Stimulated activated CD4-positive, alpha-beta T cell treated with anti-CD3 and anti-CD28 coated beads, TNF-alpha, amount 100 ng/mL, for 4 hours (primary cell): Measurements from ENCODE around the gene IFT88.
A peak's percentile ranks its signal among the peaks of the same experiment; 100 is the strongest.

Source experiments
- DNase-seq, 3 experiments: peaks; one replicate each; pipeline ENCODE4 v3.0.0-alpha.2; 2020; ENCODE audit warnings: low read depth in 3 of 3

IFT88 gene

DNA sequence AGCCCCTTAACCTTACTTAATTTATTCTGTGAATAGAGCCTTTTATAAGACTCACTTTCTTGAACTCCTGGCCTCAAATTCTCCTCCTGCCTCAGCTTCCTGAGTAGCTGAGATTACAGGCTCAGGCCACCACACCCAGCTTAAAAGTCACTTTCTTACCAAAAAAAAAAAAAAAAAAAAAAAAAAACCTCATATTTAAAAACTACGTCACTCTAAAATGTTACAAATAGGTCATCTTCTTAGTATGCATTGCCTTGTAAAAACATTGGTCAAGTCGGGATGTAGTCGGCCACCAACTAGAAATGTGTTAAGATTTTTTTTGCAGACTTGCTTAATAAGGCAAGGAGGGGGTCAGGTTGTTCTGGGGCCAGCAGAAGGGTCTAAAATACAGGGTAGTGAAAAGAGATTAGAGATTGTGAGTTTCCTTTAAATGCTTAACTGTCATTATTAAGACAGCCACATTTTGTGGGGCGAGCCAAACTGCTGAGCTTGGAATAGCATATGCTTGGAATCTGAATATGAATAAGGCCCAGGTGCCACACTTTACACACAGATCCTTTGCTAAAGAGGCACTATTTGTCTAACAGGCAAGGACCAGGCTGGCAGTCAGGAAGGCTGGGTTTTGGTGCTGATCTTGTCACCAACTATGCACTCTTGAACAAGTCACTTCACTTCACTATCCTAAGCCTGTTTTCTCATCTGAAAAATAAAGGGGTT lies 120.1 kb downstream of the IFT88 start:
- DNase-seq = no peak

DNA sequence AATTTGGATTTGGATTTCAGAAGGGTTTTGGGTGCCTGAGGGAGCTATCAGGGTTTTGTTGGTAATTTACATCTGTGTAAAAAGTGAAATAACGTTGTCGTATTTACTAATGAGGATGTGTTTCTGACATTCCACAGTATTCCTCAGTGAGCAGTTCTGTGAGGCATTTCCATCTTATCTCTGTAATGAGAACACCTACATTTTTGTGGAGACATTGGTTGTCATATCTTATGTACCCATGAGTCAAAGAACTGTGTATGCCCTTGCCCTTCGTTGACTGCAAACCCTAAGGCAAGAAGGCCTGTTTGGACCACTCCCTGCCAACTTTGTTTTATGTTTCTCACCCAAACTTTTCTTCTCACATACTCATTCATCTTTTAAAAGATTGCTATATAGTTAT lies 122.3 kb downstream of the IFT88 start:
- DNase-seq = no peak

DNA sequence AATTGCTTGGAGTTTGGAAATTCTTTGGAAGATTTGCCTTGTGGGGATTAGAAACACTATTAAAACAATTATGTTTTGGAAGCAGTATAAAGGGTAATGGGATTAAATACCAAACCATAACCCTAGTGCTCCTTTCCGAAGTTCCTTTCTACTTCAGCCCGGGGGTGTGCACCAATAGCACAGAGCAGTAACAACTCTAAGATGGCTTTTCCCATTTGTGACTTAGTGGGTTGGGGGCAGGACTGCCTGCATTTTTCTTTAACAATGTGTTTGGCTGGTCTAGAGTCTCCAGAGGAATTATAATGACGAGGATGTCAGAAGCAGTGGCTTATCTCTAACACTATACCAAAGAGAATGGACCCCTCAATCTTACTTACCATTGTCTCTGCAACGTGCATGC lies 124.7 kb downstream of the IFT88 start:
- no peak for DNase-seq

DNA sequence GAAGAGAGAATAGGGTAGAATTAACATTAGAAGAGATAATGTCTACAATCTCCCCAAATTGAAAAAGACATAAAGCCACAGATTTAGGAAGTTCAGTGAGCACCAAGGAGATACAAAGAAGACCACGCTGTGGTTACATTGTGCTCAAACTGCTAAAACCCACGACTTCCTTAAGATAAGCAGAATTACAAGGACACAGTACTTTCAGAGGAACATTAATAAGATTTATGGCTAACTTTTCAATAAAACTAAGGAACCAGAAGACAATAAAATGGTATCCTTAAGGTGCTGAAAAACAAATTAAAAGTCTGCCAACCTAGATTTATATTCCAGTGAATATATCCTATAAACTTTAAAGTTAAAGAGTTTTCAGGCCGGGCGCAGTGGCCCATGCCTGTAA lies 129.1 kb downstream of the IFT88 start:
- no peak for DNase-seq

DNA sequence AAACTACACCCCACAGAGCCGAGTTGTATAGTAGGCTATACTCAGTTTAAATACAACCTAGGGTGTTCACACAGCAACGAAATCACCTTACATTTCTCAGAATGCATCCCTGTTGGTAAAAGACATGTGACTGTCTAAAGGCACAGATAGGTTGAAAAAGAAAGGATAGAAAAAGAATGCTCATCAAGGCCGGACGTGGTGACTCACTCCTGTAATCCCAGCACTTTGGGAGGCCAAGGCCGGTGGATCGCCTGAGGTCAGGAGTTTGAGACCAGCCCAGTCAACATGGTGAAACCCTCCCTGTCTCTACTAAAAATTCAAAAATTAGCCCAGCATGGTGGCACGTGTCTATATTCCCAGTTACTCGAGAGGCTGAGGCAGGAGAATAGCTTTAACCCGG lies 132.8 kb downstream of the IFT88 start:
- DNase-seq = no peak

DNA sequence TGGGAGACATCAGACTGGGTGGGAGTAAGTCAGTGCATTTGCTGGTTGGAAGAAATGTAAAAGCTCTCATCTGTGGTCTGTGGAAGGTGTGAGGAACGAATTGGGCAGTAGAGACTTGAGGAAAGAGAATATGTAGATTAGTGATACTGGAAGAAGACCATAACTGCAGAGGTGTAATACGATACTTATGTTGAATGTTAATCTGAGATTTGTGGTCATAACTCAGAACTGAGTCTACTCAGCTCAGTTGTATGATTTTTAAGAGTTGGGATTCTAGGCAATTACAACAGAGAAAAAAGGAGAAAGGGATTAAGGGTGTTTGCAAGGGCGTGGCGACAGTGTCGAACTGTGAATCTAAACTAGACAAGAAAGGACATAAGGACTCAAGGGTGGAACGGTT lies 133.3 kb downstream of the IFT88 start:
- no peak for DNase-seq

DNA sequence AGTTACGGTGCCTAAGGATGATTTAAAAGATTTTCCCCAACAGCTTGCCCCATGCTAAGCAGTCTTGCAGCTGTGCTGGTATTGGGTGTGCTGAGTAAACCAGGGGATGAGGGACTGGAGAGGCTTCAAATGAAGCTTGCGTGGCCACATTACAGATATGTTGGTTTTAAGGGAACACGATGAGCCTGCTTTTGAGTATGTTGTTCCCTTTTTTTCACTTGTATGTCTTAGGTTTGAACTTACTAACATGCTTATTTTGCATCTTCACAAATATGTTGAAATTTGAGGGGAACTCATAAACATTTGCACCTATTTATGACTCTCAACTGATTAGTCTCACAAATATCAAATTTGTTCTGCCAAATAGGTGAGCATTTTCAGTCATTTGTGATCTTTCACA lies 134.5 kb downstream of the IFT88 start:
- DNase-seq = no peak

DNA sequence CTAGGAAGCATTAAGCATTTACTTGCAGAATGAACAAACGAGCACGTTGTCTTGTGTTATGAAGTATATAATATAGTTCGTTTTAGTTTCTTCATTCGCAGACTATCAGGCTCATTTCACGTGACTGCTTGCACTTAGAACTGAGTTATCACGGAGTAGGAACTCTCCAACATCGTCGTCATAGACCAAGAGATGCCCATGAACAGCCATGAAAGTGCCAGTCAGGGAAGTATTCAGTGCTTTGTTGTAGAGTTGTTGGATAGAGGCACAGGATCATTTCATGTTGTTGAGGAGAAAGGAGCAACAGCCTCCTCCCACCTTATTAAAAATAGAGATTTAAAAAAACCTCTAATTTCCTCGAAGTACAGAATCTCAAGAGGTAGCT lies 135.6 kb downstream of the IFT88 start:
- no peak for DNase-seq

DNA sequence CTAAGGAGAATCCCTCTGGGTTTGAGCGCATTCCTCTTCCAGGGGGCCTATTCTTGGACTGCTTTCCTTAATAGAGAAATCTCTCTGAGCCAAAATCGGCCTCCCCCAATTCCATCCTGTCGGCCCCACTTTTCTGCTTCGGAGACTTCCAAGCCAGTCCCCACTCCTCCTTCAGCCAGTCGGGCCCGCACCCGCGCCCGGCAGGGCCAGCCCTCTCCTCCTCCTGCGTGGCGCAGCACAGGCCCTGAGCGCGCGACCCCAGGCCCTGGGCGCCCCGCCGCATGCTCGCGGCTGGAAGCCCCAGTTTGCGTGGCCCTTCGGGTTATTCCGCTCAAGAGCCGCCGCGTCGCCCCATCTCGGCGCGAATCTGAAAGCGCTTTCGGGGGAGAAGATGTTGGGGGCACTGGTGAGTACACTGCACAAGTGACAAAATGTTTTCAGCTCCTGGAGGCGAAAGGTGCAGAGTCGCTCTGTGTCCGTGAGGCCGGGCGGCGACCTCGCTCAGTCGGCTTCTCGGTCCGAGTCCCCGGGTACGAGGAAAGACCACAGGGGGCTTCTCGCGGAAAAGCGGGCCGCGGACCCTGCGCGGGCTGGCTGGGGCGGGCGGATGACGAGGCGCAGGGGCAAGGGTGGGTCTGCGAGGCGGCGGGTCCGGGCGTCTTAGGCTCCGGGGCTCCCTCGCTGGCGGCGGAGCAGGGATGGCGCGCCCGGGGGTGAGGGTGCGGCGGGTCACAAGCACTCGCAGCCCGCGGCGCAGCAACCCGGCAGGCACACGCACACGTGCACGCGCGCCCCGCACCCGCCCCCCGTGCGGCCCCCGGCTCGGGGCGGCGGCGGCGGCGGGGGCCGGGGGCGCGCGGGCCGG lies 136.2 kb downstream of the IFT88 start, which contains the start of gene IL17D:
Gene IL17D (plus strand): TSS at position 785 of the 865 bp plus-strand sequence. CDS start 303 bp downstream, outside the sequence.
- peak in 1 of 3 experiments; percentile 35 for DNase-seq

DNA sequence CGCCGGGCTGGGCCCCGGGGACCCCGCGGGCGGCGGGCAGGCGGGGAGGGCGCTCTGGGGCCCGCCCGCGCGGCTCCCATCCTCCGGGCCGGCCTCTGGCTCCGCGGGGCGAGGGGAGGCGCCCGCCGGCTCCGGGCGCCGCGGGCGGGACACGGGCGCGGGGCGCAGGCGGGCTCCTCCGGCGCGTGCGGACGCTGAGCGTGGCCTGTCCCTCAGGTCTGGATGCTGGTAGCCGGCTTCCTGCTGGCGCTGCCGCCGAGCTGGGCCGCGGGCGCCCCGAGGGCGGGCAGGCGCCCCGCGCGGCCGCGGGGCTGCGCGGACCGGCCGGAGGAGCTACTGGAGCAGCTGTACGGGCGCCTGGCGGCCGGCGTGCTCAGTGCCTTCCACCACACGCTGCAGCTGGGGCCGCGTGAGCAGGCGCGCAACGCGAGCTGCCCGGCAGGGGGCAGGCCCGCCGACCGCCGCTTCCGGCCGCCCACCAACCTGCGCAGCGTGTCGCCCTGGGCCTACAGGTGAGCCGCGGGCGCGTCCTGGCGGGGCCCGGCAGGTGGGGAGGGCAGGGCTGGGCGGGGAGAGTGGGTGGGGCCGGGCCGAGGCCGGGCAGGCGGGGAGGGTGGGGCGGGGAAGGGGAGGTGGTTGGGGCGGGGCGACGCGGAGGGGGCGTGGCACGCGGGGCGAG lies 137.0 kb downstream of the IFT88 start:
- peak; percentile 58 to 66 (median 63) for DNase-seq

DNA sequence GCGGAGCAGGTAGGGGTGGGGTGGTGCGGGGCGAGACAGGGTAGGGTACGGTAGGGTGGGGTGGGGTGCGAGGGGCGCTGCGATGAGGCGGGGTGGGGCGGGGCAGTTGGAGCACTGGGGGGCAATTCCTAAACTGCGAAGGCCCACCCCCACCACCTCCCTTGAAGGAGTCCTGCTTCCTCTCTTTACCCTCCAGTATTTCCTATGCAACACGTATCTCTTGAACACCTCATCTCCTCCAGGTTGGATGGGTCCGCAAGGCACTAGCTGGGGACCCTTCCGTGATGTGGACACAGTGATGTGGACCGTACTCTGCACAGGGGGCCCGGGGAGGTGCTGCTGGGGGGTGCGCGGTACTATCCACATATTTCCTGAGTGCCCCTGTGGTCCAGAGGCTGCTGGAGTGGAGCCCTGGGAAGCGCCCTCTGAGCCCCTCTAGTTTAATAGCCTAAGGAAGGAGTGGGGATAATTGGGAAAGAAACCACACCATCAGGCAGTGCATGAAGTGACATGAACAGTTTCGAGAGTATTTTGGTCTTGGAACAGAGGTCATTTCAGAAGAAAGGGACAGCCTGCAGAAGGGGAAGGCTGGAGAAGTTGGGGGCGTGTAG lies 137.6 kb downstream of the IFT88 start:
- no peak for DNase-seq

DNA sequence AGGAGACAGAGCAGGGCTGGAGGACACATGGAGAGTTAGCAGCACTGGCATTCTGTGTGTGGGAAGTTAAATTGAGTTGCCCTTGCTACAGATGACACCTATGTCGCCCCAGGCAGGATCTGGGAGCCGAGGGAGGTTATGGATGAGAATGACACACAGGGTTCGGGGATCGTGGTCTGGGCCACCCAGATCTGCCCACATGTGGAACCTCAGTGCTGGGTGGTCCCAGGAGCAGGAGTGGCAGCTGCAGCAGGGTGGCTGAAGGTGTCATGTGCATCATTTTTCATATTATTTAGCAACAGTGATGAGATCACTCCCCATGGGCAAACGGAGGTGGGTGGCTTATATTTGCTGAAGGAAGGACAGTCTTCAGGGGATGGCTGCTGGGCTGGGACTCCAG lies 139.7 kb downstream of the IFT88 start:
- no peak for DNase-seq

DNA sequence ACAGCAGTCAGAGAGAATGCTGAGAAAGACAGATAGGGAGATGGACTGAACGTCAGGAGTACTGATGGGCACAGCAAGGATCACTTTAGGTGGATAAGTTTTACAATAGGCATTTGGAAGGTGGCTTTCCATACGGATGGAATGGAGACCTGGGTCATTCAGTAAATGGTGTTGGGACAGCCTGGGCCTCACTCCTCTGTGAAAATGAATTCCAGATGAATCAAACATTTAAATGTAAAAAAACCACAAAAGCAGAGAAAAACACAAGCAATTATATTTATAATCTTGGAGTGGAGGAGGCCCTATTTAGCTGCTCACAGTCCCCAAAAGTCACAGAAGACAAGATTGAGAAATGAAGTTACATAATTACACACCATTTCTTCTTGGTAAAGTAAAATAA lies 141.3 kb downstream of the IFT88 start:
- no peak for DNase-seq

DNA sequence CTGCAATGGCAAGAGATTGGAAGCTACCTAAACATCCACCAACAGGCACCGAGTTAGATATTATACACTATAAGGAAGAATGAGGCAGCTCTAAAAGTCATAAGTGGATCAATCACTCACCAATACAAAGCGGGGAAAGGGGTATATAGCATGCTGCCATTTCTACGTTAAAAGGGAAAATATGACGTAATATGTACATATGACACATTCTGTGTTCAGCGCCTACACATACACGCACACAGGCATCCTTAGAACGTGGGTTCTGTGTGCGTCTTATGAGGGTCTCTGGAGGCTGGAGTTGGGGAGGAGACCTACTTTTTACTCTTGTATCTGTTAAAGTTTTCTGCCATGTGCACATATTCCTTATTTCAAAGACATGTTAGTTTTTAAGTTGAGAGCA lies 142.4 kb downstream of the IFT88 start:
- DNase-seq = no peak

DNA sequence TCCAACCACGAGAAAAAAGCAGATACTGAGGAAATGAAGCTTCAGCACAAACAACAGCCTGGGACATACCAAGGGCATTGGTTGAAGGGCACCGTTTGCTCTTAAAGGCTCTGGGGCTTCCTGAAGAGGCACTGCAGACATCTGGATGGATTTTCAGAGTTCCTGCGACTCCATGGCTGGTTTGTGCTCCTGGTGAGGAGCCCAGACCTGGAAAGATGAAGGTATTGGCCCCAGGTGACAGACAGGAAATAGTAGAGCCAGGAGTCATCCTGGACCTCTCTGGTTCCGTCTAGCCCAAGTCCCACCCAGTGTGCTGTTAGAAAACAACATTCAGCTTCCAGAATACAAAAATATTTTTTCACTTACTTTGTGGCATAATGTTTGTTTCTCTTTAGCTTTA lies 142.8 kb downstream of the IFT88 start:
- no peak for DNase-seq

DNA sequence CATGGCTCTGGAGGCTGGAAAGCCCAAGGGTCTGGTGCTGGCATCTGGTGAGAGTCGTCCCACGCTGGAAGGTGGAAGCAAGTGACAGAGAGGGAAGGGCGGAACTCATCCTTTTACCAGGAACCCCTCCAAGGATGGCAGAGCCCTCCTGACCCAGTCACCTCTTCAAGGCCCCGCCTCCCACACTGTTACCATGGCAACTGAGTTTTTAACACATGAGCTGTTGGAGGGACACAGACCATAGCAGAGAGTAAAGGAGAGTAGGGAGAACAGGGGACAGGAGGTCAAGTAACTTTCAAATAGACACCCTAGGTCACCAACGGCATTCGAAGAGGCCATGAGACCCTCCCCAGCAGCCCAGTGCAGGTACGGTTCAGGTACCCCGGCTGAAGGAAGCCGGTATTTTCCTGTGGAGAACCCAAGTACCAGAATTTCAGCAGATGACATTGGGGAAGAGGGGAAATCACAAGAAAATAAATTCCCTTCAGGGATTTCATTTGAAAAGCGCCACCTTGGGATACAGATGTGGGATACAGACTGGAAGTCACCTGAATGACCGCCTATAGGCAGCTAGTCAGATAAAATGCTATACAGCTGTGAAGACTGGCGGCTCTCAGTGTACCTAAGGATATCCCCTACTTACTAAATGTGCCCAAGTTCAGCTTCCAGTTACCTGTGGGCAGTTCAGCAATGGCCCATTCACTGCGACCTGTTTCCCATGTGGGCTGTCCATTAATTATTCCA lies 144.5 kb downstream of the IFT88 start:
- DNase-seq = no peak

DNA sequence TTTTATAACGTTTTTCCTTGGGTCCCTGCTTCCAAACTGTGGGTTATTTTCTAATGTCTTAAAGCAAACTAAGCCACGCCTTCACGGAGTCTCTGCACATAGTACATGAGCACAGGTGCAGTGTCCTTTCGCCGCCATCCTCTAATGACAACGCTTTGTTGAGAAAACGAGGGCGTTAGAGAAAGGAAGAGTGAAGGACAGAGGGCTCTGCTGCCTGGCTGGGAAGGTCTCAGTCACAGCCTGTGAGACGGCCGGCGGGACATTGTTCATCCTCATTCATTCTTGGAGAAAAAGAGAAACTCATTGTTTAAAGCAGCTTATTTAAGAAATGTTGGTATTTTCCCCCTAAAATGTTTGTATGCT lies 146.0 kb downstream of the IFT88 start:
- DNase-seq = no peak

DNA sequence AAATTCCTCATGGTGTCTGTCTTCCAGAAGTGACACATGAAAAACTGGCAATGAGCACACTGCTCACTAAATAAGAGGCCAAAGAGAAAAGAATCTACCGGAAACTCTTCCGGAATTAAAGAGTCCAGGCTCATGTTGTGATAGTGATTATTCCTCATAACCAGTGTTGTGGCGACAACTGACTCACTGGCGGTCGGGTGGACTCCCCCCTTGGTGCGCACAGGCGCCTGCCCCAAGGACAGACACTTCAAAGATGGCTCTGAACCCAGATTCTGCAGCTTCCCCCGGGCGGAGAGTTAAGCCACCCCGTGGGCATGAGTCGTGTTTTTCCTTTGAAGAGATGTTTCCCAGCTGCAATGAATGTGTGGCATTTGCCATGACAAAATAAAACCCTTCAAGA lies 146.8 kb downstream of the IFT88 start:
- DNase-seq = no peak

DNA sequence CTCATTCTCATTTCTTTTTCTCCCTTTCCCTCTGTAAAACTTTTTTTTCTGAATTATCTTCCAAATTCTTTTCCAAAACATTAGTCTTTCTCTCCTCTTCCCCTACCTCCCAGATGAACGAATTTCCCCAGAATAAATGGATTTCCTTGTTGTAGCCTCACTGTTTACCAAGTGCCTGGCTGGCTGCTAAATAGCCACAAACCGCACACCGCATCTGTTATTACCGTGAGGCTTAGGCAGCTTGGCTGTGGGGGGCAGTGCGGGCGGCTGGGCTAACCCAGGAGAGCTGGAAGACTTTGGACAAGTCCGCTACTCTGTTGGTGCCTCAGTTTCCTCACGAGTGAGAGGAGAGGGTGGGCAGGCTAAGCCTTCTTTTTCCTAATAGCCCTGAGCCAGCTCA lies 147.2 kb downstream of the IFT88 start:
- no peak for DNase-seq

DNA sequence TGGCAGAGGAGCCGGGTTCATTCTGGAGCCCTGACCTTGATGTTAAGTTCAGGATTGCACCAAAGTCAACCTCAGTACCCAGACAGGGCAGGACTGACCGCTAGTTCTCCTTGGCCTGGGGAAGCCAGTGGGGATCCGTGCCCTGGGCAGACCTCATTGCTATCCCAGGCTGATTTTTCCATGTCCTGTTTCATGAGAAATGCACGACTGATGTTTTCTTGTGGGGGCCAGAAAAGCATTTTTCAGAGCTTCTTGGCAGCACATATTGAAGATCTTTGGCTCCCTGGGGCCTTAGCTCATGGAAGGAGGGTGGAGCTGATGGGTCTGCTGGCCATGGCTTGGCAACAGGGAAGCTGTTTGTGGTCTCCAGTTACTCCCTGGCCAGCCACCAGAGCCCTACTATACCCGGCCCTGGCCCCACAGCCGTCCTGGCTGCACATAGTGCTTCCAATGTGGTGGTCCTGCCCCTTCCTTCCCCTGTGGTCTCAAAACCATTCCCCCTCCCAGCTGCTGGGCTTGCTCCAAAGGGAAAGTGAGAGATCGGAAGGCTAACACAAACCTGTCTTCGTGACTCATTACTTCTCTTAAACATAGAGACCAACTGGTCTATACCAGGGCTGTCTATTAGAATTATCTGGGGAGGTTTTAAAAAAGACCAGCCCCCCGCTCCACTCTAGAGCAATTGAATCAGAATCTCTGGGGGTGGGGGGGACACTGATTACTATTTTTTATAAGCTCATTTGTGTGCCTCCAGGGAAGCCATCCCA lies 147.8 kb downstream of the IFT88 start:
- DNase-seq = no peak

DNA sequence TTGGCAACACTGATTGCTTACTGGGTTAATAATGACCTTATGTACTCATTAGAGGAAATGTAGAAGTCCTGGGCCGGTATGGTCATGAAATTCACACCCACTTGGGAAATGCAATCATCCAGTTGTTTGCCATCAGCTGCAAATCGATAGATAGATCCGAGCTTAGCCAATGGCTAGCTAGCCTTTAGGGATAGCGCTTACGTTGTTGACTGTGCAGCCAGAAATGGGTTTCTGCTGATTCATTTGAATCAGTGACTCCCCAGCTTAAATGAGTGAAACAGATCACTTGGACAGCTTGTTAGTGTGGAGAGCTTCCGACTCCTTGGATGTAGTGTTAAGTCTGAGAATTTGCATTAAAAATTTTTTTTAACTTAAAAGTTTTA lies 148.4 kb downstream of the IFT88 start:
- DNase-seq = no peak
